ENCODE data around the gene TXN.
"Not testable (repeated sequence)": the region's sequence is repeated elsewhere in the genome, so short reads cannot be mapped to it uniquely, and the experiment has no call there.

TXN gene

GRCh38 chr9:110207071-110207641 lies 49.2 kb downstream of the TXN start:
- no peak for DNase-seq

- no peak for DNase-seq
Measured at GRCh38 chr9:110206389-110206788, 49.9 kb downstream of the TXN start.

- not testable (repeated sequence) for DNase-seq
Measured at GRCh38 chr9:110205612-110206011, 50.7 kb downstream of the TXN start.

GRCh38 chr9:110202232-110202631 lies 54.1 kb downstream of the TXN start:
- DNase-seq, result no peak

GRCh38 chr9:110199643-110200042 lies 56.7 kb downstream of the TXN start:
- no peak for DNase-seq

- DNase-seq, result no peak
Measured at GRCh38 chr9:110198357-110198756, 58.0 kb downstream of the TXN start.

GRCh38 chr9:110197330-110198187 lies 58.7 kb downstream of the TXN start:
- DNase-seq, result no peak

GRCh38 chr9:110196084-110196499 lies 60.2 kb downstream of the TXN start:
- not testable (repeated sequence) for DNase-seq
